Trophoblast cell (in vitro differentiated cells and primary cell): Measurements from ENCODE around the gene PCDHGA2.
"Not testable (repeated sequence)": the region's sequence is repeated elsewhere in the genome, so short reads cannot be mapped to it uniquely, and the experiment has no call there.

ENCODE experiments used
- DNase-seq, 2 donors: peaks; one replicate each; pipeline ENCODE4 v3.0.0-alpha.2; 2016
- H2AFZ ChIP-seq: 2 replicates; pipeline ENCODE4 v1.6.1; 2013; ENCODE audit warnings: low read length, moderate library complexity, mild to moderate bottlenecking; ENCODE audit not compliant: insufficient read depth, poor library complexity
- H2AK5ac ChIP-seq: 2 replicates; pipeline ENCODE4 v1.6.1; 2013; ENCODE audit warnings: mild to moderate bottlenecking, low read length
- H2BK120ac ChIP-seq: 2 replicates; pipeline ENCODE4 v1.6.1; 2013; ENCODE audit warnings: low read length, mild to moderate bottlenecking, moderate library complexity; ENCODE audit not compliant: insufficient read depth, poor library complexity
- H2BK12ac ChIP-seq: 2 replicates; pipeline ENCODE4 v1.6.1; 2013; ENCODE audit warnings: mild to moderate bottlenecking, low read length, moderate library complexity
- H2BK5ac ChIP-seq: 2 replicates; pipeline ENCODE4 v1.6.1; 2013; ENCODE audit warnings: low read length, low read depth, moderate library complexity, mild to moderate bottlenecking; ENCODE audit not compliant: poor library complexity
- H3K14ac ChIP-seq: 2 replicates; pipeline ENCODE4 v1.6.1; 2013; ENCODE audit warnings: mild to moderate bottlenecking, low read length
- H3K18ac ChIP-seq: 2 replicates; pipeline ENCODE4 v1.6.1; 2013; ENCODE audit warnings: mild to moderate bottlenecking, low read length
- H3K23ac ChIP-seq: 2 replicates; pipeline ENCODE4 v1.6.1; 2013; ENCODE audit warnings: low read length
- H3K27ac ChIP-seq: 2 replicates; pipeline ENCODE4 v1.5.1; 2013; ENCODE audit warnings: low read depth, mild to moderate bottlenecking, inconsistent platforms, low read length, moderate library complexity
- H3K27me3 ChIP-seq: 2 replicates; pipeline ENCODE4 v1.6.1; 2013; ENCODE audit warnings: inconsistent platforms, mild to moderate bottlenecking, low read length, moderate library complexity; ENCODE audit not compliant: insufficient read depth
- H3K36me3 ChIP-seq, 2 experiments: 1 replicate in 1 of 2; 2 replicates in 1 of 2; pipeline ENCODE4 v1.6.1; 2013; ENCODE audit warnings: low read length in 2 of 2, mild to moderate bottlenecking in 2 of 2, moderate library complexity in 1 of 2; ENCODE audit not compliant: insufficient read depth in 2 of 2, control insufficient read depth in 1 of 2
- H3K4ac ChIP-seq: 2 replicates; pipeline ENCODE4 v1.6.1; 2013; ENCODE audit warnings: low read depth, mild to moderate bottlenecking, low read length, moderate library complexity
- H3K4me1 ChIP-seq, 2 experiments: 1 replicate in 1 of 2; 2 replicates in 1 of 2; pipeline ENCODE4 v1.6.1; 2013; ENCODE audit warnings: low read length in 2 of 2, mild to moderate bottlenecking in 2 of 2, moderate library complexity in 1 of 2; ENCODE audit not compliant: insufficient read depth in 2 of 2, control insufficient read depth in 1 of 2
- H3K4me2 ChIP-seq: 2 replicates; pipeline ENCODE4 v1.6.1; 2013; ENCODE audit warnings: inconsistent platforms, mild to moderate bottlenecking, low read length, moderate library complexity
- H3K4me3 ChIP-seq: 2 replicates; pipeline ENCODE4 v1.5.1; 2013; ENCODE audit warnings: mild to moderate bottlenecking, low read depth, low read length, inconsistent platforms
- H3K79me1 ChIP-seq: one replicate; pipeline ENCODE4 v1.6.1; 2013; ENCODE audit warnings: low read length
- H3K79me2 ChIP-seq: 2 replicates; pipeline ENCODE4 v1.6.1; 2013; ENCODE audit warnings: low read length, mild to moderate bottlenecking; ENCODE audit not compliant: control insufficient read depth, insufficient read depth, poor library complexity
- H3K9ac ChIP-seq: 2 replicates; pipeline ENCODE4 v1.6.1; 2013; ENCODE audit warnings: mild to moderate bottlenecking, low read length
- H3K9me3 ChIP-seq: 2 replicates; pipeline ENCODE4 v1.6.1; 2013; ENCODE audit warnings: low read depth, mild to moderate bottlenecking, control low read depth, inconsistent platforms, low read length; ENCODE audit not compliant: insufficient read depth
- H4K12ac ChIP-seq: 2 replicates; pipeline ENCODE4 v1.6.1; 2013; ENCODE audit warnings: low read depth, mild to moderate bottlenecking, low read length, moderate library complexity
- H4K8ac ChIP-seq: 2 replicates; pipeline ENCODE4 v1.6.1; 2013; ENCODE audit warnings: low read depth, mild to moderate bottlenecking, low read length, moderate library complexity
- H4K91ac ChIP-seq: one replicate; pipeline ENCODE4 v1.6.1; 2013; ENCODE audit warnings: low read depth, mild to moderate bottlenecking, low read length, moderate library complexity
- WGBS: extraction: QIAGEN DNeasy Blood & Tissue Kit; methylation state at CpG from one replicate; pipeline ENCODE4 v1.1.7; 2013; ENCODE audit warnings: missing lambda C conversion rate; ENCODE audit not compliant: insufficient read length, insufficient coverage; ENCODE audit errors: extremely low coverage; 5-methylcytosine and 5-hydroxymethylcytosine counted together

The PCDHGA2 gene

GRCh38 chr5:141371572-141372475 is 33.3 kb downstream of the PCDHGA2 start:
- no peak overlapping the region for H4K12ac ChIP-seq
- peak overlapping the region; percentile 13 for H3K4me3 ChIP-seq
- no peak overlapping the region for H3K4ac ChIP-seq
- H2AK5ac ChIP-seq, result no peak overlapping the region
- H3K9me3 ChIP-seq, result peaks cover 36% of the 10 kb centered on the region
- H3K36me3 ChIP-seq, result peaks cover 2 to 3% of the 10 kb centered on the region in 2 experiments
- no peak overlapping the region for H3K23ac ChIP-seq
- no peak overlapping the region for H3K9ac ChIP-seq
- no peak overlapping the region for H3K4me2 ChIP-seq
- H2BK12ac ChIP-seq, result no peak overlapping the region
- no peak overlapping the region for H4K91ac ChIP-seq
- H4K8ac ChIP-seq, result no peak overlapping the region
- H3K27me3 ChIP-seq, result no peaks in the 10 kb centered on the region
- no peak for DNase-seq
- no peak overlapping the region for H3K27ac ChIP-seq
- H3K79me2 ChIP-seq, result no peaks in the 10 kb centered on the region
- no peak overlapping the region for H2AFZ ChIP-seq
- no peak overlapping the region for H2BK5ac ChIP-seq
- no peaks in the 10 kb centered on the region for H3K4me1 ChIP-seq
- no peak overlapping the region for H2BK120ac ChIP-seq
- H3K18ac ChIP-seq, result no peak overlapping the region
- H3K14ac ChIP-seq, result no peak overlapping the region
- no CpG with 5 or more reads among the region's 69 CpGs for WGBS
- no peaks in the 10 kb centered on the region for H3K79me1 ChIP-seq

GRCh38 chr5:141373673-141374317 is 35.2 kb downstream of the PCDHGA2 start, which contains the start of gene PCDHGA6:
Gene PCDHGA6 (plus strand): TSS chr5:141373891. CDS start chr5:141374084, 193 bp downstream.
- Histone ChIP-seq H3K27ac (no peak within 1 kb of the TSS), H2AK5ac (no peak within 1 kb of the TSS), H3K14ac (no peak within 1 kb of the TSS), H3K18ac (no peak within 1 kb of the TSS), H2BK5ac (no peak within 1 kb of the TSS), H2AFZ (no peak within 1 kb of the TSS), H3K4me1 (no peaks in the 10 kb centered on the region), H2BK120ac (no peak within 1 kb of the TSS), H3K23ac (no peak within 1 kb of the TSS), H3K27me3 (no peaks in the 10 kb centered on the region), H3K9me3 (peaks cover 36% of the 10 kb centered on the region), H4K12ac (no peak within 1 kb of the TSS), H3K9ac (no peak within 1 kb of the TSS), H3K79me1 (no peaks in the 10 kb centered on the region), H3K4me3 (peak within 1 kb of the TSS; percentile 3), H3K4ac (no peak within 1 kb of the TSS), H2BK12ac (no peak within 1 kb of the TSS), H4K8ac (no peak within 1 kb of the TSS), H3K36me3 (peaks cover 2 to 3% of the 10 kb centered on the region in 2 experiments), H4K91ac (no peak within 1 kb of the TSS), H3K79me2 (no peaks in the 10 kb centered on the region), H3K4me2 (no peak within 1 kb of the TSS)
- no CpG with 5 or more reads among the region's 27 CpGs for WGBS
- peak in 1 of 2 donors; percentile 29 for DNase-seq

GRCh38 chr5:141374627-141375026 is 36.1 kb downstream of the PCDHGA2 start:
- H3K14ac ChIP-seq, result no peak overlapping the region
- no peak overlapping the region for H3K4me3 ChIP-seq
- no peak overlapping the region for H3K23ac ChIP-seq
- H3K4ac ChIP-seq, result no peak overlapping the region
- H3K36me3 ChIP-seq, result peaks cover 2 to 3% of the 10 kb centered on the region in 2 experiments
- no peak for DNase-seq
- H4K8ac ChIP-seq, result no peak overlapping the region
- peaks cover 36% of the 10 kb centered on the region for H3K9me3 ChIP-seq
- no peak overlapping the region for H3K9ac ChIP-seq
- H3K27me3 ChIP-seq, result no peaks in the 10 kb centered on the region
- H3K27ac ChIP-seq, result no peak overlapping the region
- no peak overlapping the region for H2AK5ac ChIP-seq
- WGBS, result no CpG with 5 or more reads among the region's 14 CpGs
- H3K4me2 ChIP-seq, result no peak overlapping the region
- no peak overlapping the region for H2AFZ ChIP-seq
- no peaks in the 10 kb centered on the region for H3K79me1 ChIP-seq
- no peak overlapping the region for H3K18ac ChIP-seq
- no peaks in the 10 kb centered on the region for H3K79me2 ChIP-seq
- no peak overlapping the region for H4K91ac ChIP-seq
- H2BK120ac ChIP-seq, result no peak overlapping the region
- no peak overlapping the region for H2BK12ac ChIP-seq
- no peaks in the 10 kb centered on the region for H3K4me1 ChIP-seq
- H2BK5ac ChIP-seq, result no peak overlapping the region
- H4K12ac ChIP-seq, result no peak overlapping the region

GRCh38 chr5:141375444-141376155 is 37.0 kb downstream of the PCDHGA2 start:
- not testable (repeated sequence) for H3K4ac ChIP-seq, H2AK5ac ChIP-seq, H2BK5ac ChIP-seq, H4K12ac ChIP-seq, H4K8ac ChIP-seq, H3K4me3 ChIP-seq, H3K79me1 ChIP-seq, H2AFZ ChIP-seq, H3K4me2 ChIP-seq, H3K27ac ChIP-seq, H3K79me2 ChIP-seq, H3K18ac ChIP-seq, H3K36me3 ChIP-seq, DNase-seq, H3K9ac ChIP-seq, H3K14ac ChIP-seq, H3K27me3 ChIP-seq, H3K4me1 ChIP-seq, H2BK120ac ChIP-seq, H2BK12ac ChIP-seq, H3K23ac ChIP-seq, H4K91ac ChIP-seq
- no CpG with 5 or more reads among the region's 48 CpGs for WGBS
- peaks cover 36% of the 10 kb centered on the region for H3K9me3 ChIP-seq
